ENCODE results near the gene TCF25.

DNA sequence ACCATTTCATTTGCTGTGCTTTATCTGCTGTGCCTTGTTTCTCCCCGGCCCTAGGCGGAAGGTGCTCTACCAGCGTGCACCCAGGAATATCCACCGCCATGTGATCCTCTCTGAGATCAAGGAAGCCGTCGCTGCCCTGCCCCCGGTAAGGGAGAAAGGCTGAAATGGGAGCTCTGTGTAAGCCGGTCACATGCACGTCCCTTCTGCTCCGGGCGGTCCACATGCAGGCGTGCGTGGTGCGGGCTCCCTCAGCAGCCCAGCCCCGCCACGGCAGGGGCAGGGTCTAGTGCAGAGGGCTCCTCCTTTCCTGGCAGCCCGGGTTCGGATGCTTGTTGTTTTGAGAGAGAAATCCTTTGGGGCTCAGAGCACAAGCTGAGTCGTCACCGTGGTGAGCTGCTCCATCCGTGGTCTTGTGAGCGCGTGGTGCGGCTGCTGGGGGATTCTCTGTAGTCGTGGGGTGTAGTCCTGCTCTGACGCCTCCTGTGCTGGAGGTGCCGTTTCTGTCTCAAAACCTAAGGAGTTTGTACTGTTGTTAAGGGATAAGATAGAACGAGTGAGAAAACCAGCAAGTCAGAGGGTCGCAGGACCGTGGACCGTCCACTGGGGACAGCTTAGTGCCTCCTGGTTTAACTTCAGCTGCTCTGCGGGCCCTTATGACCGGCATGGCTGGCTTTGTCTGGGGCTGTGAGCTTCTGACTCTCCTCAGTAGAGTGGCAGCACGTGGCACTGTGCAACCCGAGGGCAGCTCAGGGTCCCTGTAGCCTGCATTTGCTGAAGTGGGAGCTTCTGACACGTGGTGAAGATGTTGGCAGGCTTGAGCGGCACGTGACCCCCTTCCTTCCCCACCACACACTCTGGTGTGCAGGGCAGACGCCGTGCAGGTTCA lies 33.0 kb downstream of the TCF25 start:
- TF ChIP-seq CTCF (conservative IDR thresholded peaks at IDR 0.05), result no peak
- TF ChIP-seq ZFX (IDR thresholded peaks at IDR 0.05), result no peak

Measured in C4-2B (cell line).